Endothelial cell of umbilical vein (primary cell): ENCODE measurements around the gene HPS3. TPM values are rescaled to one million over a fixed set of nuclear protein-coding genes. Genes with fewer than 3 reads are reported as not detected.

Source experiments
- BruUV-seq: library from RNA; stranded (reverse); fragments of 400-500 nt; replicated peaks from 2 replicates; lab custom pipeline; 2021; lab: Mats Ljungman, UMichigan
- CTCF ChIA-PET: fragments of 300-600, 350-600 bp; sonication (Branson Sonifier 250); formaldehyde crosslinking; loops from one replicate; lab custom pipeline; 2021; ENCODE audit warnings: antibody characterized with exemption, inconsistent platforms; lab: Charles Lee
- POLR2A ChIA-PET: fragments of 300-600, 350-600 bp; sonication (Branson Sonifier 250); formaldehyde crosslinking; loops from one replicate; lab custom pipeline; 2021; ENCODE audit warnings: antibody characterized with exemption, inconsistent platforms; lab: Charles Lee
- DNase-seq: peaks from one replicate; pipeline ENCODE4 v3.0.0-alpha.2; 2011; ENCODE audit warnings: low read depth, low spot score
- FAIRE-seq: peaks from 2 replicates; lab custom pipeline; 2011; peaks lifted over from hg19 to GRCh38; lab: Jason Lieb, UNC
- H2AFZ ChIP-seq: 2 replicates; pipeline ENCODE4 v1.6.0; 2012; ENCODE audit warnings: low read depth, low read length, control low read depth, inconsistent platforms
- H3K27ac ChIP-seq: 2 replicates; pipeline ENCODE4 v1.5.1; 2011; ENCODE audit warnings: low read depth, mild to moderate bottlenecking, control low read depth, low read length, moderate library complexity; ENCODE audit not compliant: insufficient read depth
- H3K27me3 ChIP-seq, 2 experiments: 2 replicates each; pipeline versions ENCODE4 v1.6.0 to v1.6.1; 2011; ENCODE audit warnings: low read length in 2 of 2, mixed read lengths in 1 of 2; ENCODE audit not compliant: control insufficient read depth in 2 of 2, insufficient read depth in 2 of 2
- H3K36me3 ChIP-seq, 2 experiments: 2 replicates in 1 of 2; 3 replicates in 1 of 2; pipeline ENCODE4 v1.5.1; 2011; ENCODE audit warnings: low read length in 2 of 2, mild to moderate bottlenecking in 1 of 2, moderate library complexity in 1 of 2; ENCODE audit not compliant: control insufficient read depth in 2 of 2, insufficient read depth in 2 of 2; ENCODE audit errors: extremely low read depth in 1 of 2
- H3K4me1 ChIP-seq: 3 replicates; pipeline ENCODE4 v1.5.1; 2011; ENCODE audit warnings: mild to moderate bottlenecking, low read length; ENCODE audit not compliant: control insufficient read depth, insufficient read depth; ENCODE audit errors: extremely low read depth
- H3K4me2 ChIP-seq: 2 replicates; pipeline ENCODE4 v1.6.1; 2011; ENCODE audit warnings: low read length, control low read depth, mixed read lengths; ENCODE audit not compliant: insufficient read depth
- H3K4me3 ChIP-seq, 3 experiments: fragments of 200-600 bp in 1 of 3; sonication (generic), shearing (Covaris generic) in 1 of 3; replicated peaks in 1 of 3; 2 replicates each; pipeline ENCODE4 v1.5.1; 2011 to 2016; ENCODE audit warnings: control low read depth in 3 of 3, low read length in 3 of 3, mild to moderate bottlenecking in 2 of 3, inconsistent platforms in 1 of 3, low read depth in 1 of 3, moderate library complexity in 1 of 3; ENCODE audit not compliant: insufficient read depth in 1 of 3
- H3K79me2 ChIP-seq: 2 replicates; pipeline ENCODE4 v1.6.0; 2012; ENCODE audit warnings: low read length, inconsistent platforms; ENCODE audit not compliant: control insufficient read depth, insufficient read depth
- H3K9ac ChIP-seq: replicated peaks from 2 replicates; pipeline ENCODE3; 2011; ENCODE audit warnings: low read length, control low read depth; ENCODE audit not compliant: insufficient read depth; ENCODE audit errors: extremely low read depth
- H3K9me1 ChIP-seq: replicated peaks from 3 replicates; pipeline ENCODE4 v1.6.0; 2011; ENCODE audit warnings: mild to moderate bottlenecking, low read length; ENCODE audit not compliant: control insufficient read depth, insufficient read depth; ENCODE audit errors: extremely low read depth
- H3K9me3 ChIP-seq: replicated peaks from 2 replicates; pipeline ENCODE4 v1.5.1; 2012; ENCODE audit warnings: low read length, inconsistent platforms; ENCODE audit not compliant: control insufficient read depth, insufficient read depth
- H4K20me1 ChIP-seq: replicated peaks from 2 replicates; pipeline ENCODE3; 2011; ENCODE audit warnings: mild to moderate bottlenecking, low read length; ENCODE audit not compliant: control insufficient read depth, insufficient read depth; ENCODE audit errors: extremely low read depth
- EZH2 ChIP-seq: IDR thresholded peaks from 2 replicates; pipeline ENCODE4 v1.6.1; 2012; ENCODE audit warnings: borderline replicate concordance, low read depth, mild to moderate bottlenecking, moderate library complexity, low read length, inconsistent platforms; ENCODE audit not compliant: severe bottlenecking
- FOS ChIP-seq: IDR thresholded peaks from 2 replicates; pipeline ENCODE4 v1.6.1; 2011; ENCODE audit warnings: mild to moderate bottlenecking, low read length, moderate library complexity, borderline replicate concordance; ENCODE audit not compliant: insufficient read depth
- GATA2 ChIP-seq: IDR thresholded peaks from 2 replicates; pipeline ENCODE4 v1.7.0; 2011; ENCODE audit warnings: low read depth, mild to moderate bottlenecking, moderate library complexity, mixed read lengths, low read length; ENCODE audit not compliant: insufficient read length, insufficient read depth
- JUN ChIP-seq: IDR thresholded peaks from 2 replicates; pipeline ENCODE4 v1.6.1; 2011; ENCODE audit warnings: borderline replicate concordance, low read depth; ENCODE audit not compliant: insufficient read length, insufficient read depth
- MYC ChIP-seq: IDR thresholded peaks from one replicate; pipeline ENCODE4 v1.6.1; 2011; ENCODE audit warnings: mild to moderate bottlenecking, low read depth, low read length
- POLR2A ChIP-seq: IDR thresholded peaks from 2 replicates; pipeline ENCODE4 v1.6.1; 2012; ENCODE audit warnings: low read depth, mild to moderate bottlenecking, control low read depth, low read length
- POLR2AphosphoS5 ChIP-seq: IDR thresholded peaks from 2 replicates; pipeline ENCODE4 v1.6.1; 2012; ENCODE audit warnings: low read depth, mild to moderate bottlenecking, control low read depth, low read length, moderate library complexity; ENCODE audit not compliant: insufficient read depth
- dilution Hi-C: fragments of 300-500 bp; cut with MboI; formaldehyde crosslinking; loops from one replicate; pipeline ENCODE4 v1.15.0; 2019; ENCODE audit warnings: low sequenced_read_pairs; ENCODE audit not compliant: extremely low pct_ligation_motif_present
- intact Hi-C: fragments of 100-400 bp; cut with micrococcal nuclease; formaldehyde crosslinking; loops from one replicate; pipeline ENCODE4 v1.10.0; 2022
- polyA plus RNA-seq, 4 experiments: library from polyadenylated mRNA; depleted of rRNA in 3 of 4; stranded (reverse) in 3 of 4; unstranded in 1 of 4; fragments of >200 nt; gene quantifications; 2 replicates each; pipeline versions ENCODE4 v1.2.1 to v1.2.3, GENCODE V29; 2011 to 2012; ENCODE audit warnings: missing spikeins in 1 of 4
- total RNA-seq: library from RNA; stranded (reverse); gene quantifications from 2 replicates; pipeline ENCODE4 v1.2.3, GENCODE V29; 2021
- TF ChIP-seq, protein P1 (sequence below): IDR thresholded peaks from 2 replicates; pipeline ENCODE4 v1.6.1; 2011; ENCODE audit not compliant: insufficient read depth, insufficient read length
- TF ChIP-seq, protein P2 (sequence below), 2 donors: IDR thresholded peaks; 1 replicate in 1 of 2; 2 replicates in 1 of 2; pipeline ENCODE4 v1.5.1; 2011; ENCODE audit warnings: low read length in 2 of 2, mild to moderate bottlenecking in 2 of 2, moderate library complexity in 2 of 2, control low read depth in 1 of 2, inconsistent platforms in 1 of 2, low read depth in 1 of 2; ENCODE audit not compliant: insufficient read depth in 1 of 2; ENCODE audit errors: extremely low read depth in 1 of 2

Gene HPS3
- total and polyA plus RNA-seq, 2 donors (not counting 3 experiments of a cell fraction or from before 2014, with no cell fraction given), result 8.8 to 16.1 TPM

DNA sequence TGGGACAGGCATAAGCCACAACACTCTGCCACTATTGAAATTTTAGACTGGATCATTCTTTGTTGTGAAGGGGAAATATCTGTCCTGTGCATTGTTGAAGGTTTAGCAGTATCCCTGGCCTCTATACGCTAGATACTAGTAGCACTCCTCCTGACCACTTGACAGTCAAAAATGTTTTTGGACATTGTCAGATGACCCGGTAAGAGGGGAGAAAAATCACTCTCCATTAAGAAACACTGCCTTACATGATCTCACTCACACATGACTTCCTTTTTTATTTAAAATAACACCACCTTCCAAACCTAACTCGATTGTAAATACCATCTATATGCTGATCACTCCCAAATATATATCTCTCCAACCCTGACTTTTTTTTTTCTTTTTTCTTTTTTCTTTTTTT lies 27.8 kb upstream of the HPS3 start:
- FAIRE-seq (no peak), DNase-seq (no peak)
- Histone ChIP-seq H3K27ac (no peak overlapping the region), H4K20me1 (no peaks in the 10 kb centered on the region), H3K9me1 (no peaks in the 10 kb centered on the region), H3K9ac (no peak overlapping the region), H3K4me1 (no peaks in the 10 kb centered on the region), H3K9me3 (no peaks in the 10 kb centered on the region), H3K36me3 (no peaks in the 10 kb centered on the region), H3K27me3 (peaks cover 0 to 2% of the 10 kb centered on the region in 2 experiments), H3K4me3 (no peak overlapping the region), H2AFZ (no peak overlapping the region), H3K4me2 (no peak overlapping the region), H3K79me2 (no peaks in the 10 kb centered on the region)
- TF ChIP-seq POLR2AphosphoS5, result no peak
- no peak for TF ChIP-seq GATA2
- TF ChIP-seq, protein P1, sequence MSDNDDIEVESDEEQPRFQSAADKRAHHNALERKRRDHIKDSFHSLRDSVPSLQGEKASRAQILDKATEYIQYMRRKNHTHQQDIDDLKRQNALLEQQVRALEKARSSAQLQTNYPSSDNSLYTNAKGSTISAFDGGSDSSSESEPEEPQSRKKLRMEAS, result no peak
- TF ChIP-seq JUN, result no peak
- TF ChIP-seq POLR2A, result no peak
- TF ChIP-seq MYC, result no peak
- no peak for TF ChIP-seq EZH2
- no peak for TF ChIP-seq FOS
- TF ChIP-seq, protein P2, sequence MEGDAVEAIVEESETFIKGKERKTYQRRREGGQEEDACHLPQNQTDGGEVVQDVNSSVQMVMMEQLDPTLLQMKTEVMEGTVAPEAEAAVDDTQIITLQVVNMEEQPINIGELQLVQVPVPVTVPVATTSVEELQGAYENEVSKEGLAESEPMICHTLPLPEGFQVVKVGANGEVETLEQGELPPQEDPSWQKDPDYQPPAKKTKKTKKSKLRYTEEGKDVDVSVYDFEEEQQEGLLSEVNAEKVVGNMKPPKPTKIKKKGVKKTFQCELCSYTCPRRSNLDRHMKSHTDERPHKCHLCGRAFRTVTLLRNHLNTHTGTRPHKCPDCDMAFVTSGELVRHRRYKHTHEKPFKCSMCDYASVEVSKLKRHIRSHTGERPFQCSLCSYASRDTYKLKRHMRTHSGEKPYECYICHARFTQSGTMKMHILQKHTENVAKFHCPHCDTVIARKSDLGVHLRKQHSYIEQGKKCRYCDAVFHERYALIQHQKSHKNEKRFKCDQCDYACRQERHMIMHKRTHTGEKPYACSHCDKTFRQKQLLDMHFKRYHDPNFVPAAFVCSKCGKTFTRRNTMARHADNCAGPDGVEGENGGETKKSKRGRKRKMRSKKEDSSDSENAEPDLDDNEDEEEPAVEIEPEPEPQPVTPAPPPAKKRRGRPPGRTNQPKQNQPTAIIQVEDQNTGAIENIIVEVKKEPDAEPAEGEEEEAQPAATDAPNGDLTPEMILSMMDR (IDR thresholded peaks at IDR 0.05; ENCODE audit: extremely low read depth in 1 of 2, insufficient read depth in 1 of 2, low read depth in 1 of 2, low read length in 2 of 2), result no peak
- dilution Hi-C loops (no loop called here), intact Hi-C loops (no loop called here)
- ChIA-PET CTCF (interaction anchor here (1.0 kb wide), 1 partner anchor 146 kb away, joined by 3 read pairs; no protein-coding TSS in a partner anchor), POLR2A (no interaction called here)
- BruUV-seq, result no TSS peak
